Ishikawa (cell line): ENCODE results near the gene NR6A1.

Source experiments
- CEBPB ChIP-seq: IDR thresholded peaks from 2 replicates; pipeline ENCODE4 v1.6.1; 2012
- CREB1 ChIP-seq: IDR thresholded peaks from 2 replicates; pipeline ENCODE4 v1.6.1; 2012; ENCODE audit warnings: low read depth
- EGR1 ChIP-seq: IDR thresholded peaks from 2 replicates; pipeline ENCODE4 v1.6.1; 2012
- EP300 ChIP-seq: IDR thresholded peaks from 2 replicates; pipeline ENCODE4 v1.6.1; 2012; ENCODE audit warnings: borderline replicate concordance
- FOXM1 ChIP-seq: IDR thresholded peaks from 2 replicates; pipeline ENCODE4 v1.6.1; 2012; ENCODE audit warnings: low read depth, borderline replicate concordance
- MAX ChIP-seq: IDR thresholded peaks from 2 replicates; pipeline ENCODE4 v1.6.1; 2012
- NFIC ChIP-seq: IDR thresholded peaks from 2 replicates; pipeline ENCODE4 v1.6.1; 2012
- RAD21 ChIP-seq: IDR thresholded peaks from 2 replicates; pipeline ENCODE4 v1.6.1; 2012; ENCODE audit warnings: low read depth
- REST ChIP-seq: IDR thresholded peaks from 2 replicates; pipeline ENCODE4 v1.6.1; 2012; ENCODE audit warnings: low read depth, mild to moderate bottlenecking
- TAF1 ChIP-seq: IDR thresholded peaks from 2 replicates; pipeline ENCODE4 v1.6.1; 2012; ENCODE audit warnings: low read depth, mild to moderate bottlenecking
- TCF12 ChIP-seq: IDR thresholded peaks from 2 replicates; pipeline ENCODE4 v1.6.1; 2012; ENCODE audit warnings: low read depth
- TEAD4 ChIP-seq: IDR thresholded peaks from 2 replicates; pipeline ENCODE4 v1.6.1; 2012
- USF1 ChIP-seq: IDR thresholded peaks from 2 replicates; pipeline ENCODE4 v1.6.1; 2012
- YY1 ChIP-seq: IDR thresholded peaks from 2 replicates; pipeline ENCODE4 v1.6.1; 2012; ENCODE audit warnings: low read depth
- ZBTB7A ChIP-seq: IDR thresholded peaks from 2 replicates; pipeline ENCODE4 v1.6.1; 2012; ENCODE audit warnings: low read depth

Gene NR6A1

DNA sequence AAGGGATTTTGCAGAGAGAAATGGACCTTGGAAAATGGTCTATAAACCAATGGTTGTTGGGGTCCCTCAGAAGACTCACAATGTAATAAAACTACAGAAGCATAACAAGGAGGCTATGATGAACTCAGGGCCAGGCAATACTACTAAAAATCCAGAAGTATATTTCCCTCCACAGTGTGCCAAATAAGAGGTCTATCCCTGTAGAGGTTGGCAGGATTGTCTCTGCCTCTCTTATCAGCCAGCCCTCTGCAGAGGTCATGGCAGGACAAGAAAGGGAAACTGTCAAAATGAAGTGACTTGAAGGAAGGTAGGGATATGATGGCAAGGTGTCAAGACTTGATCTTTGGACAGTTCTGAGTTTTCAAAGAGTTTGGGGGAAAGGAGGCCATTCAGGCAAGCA, 148.2 kb downstream of the NR6A1 start:
- no peak for TF ChIP-seq CEBPB
- TF ChIP-seq CREB1: no peak
- TF ChIP-seq EP300: no peak
- TF ChIP-seq MAX: no peak
- TF ChIP-seq RAD21: no peak
- TF ChIP-seq NFIC: no peak
- TF ChIP-seq TAF1: no peak
- TF ChIP-seq REST: no peak
- TF ChIP-seq FOXM1: no peak
- TF ChIP-seq USF1: no peak
- no peak for TF ChIP-seq YY1
- TF ChIP-seq ZBTB7A: no peak

DNA sequence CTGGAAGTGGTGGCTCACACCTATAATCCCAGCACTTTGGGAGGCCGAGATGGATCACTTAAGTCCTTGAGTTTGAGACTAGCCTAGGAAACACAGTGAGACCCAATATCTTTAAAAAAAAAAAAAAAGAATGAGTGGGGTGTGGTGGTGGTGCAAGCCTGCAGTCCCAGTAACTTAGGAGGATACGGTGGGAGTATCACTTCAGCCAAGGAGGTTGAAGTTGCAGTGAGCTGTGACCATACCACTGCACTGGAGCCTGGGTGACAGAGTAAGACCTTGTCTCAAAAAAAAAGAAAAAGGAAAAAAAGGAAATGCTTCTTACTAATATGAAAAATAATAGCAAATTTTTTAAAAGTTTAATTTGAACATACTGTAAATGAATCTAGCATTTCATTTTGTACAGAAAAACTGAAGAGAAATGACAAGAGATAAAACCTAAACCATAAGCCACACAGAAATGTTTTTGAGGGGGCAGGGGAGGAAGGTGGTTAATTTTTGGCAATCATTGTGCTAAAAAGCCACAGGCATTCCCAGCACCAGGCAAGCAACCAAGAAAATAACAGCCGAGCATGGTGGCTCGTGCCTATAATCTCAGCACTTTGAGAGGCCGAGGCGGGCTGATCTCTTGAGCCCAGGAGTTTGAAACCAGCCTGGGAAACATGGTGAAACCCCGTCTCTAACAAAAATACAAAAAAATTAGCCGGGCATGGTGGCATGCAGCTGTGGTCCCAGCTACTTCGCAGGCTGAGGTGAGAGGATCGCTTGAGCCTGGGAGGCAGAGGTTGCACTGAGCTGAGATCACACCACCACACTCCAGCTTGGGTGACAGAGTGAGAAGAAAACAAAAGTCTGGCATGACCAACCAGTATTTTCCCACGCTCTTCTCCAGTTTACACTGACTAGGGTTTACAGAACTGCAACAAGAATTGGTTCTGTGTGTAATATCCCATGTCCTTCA, 149.5 kb downstream of the NR6A1 start:
- TF ChIP-seq TEAD4 (no peak), RAD21 (no peak), TAF1 (no peak), NFIC (no peak), CEBPB (no peak), USF1 (no peak)

- TF ChIP-seq TEAD4: no peak
- no peak for TF ChIP-seq NFIC
- no peak for TF ChIP-seq ZBTB7A
- TF ChIP-seq YY1: no peak
- no peak for TF ChIP-seq USF1
- no peak for TF ChIP-seq FOXM1
- no peak for TF ChIP-seq MAX
- TF ChIP-seq TCF12: no peak
- TF ChIP-seq RAD21: no peak
- TF ChIP-seq EP300: no peak
- TF ChIP-seq EGR1: no peak
- no peak for TF ChIP-seq CEBPB
Measured at GRCh38 chr9:124618476-124618875, 152.6 kb downstream of the NR6A1 start.

DNA sequence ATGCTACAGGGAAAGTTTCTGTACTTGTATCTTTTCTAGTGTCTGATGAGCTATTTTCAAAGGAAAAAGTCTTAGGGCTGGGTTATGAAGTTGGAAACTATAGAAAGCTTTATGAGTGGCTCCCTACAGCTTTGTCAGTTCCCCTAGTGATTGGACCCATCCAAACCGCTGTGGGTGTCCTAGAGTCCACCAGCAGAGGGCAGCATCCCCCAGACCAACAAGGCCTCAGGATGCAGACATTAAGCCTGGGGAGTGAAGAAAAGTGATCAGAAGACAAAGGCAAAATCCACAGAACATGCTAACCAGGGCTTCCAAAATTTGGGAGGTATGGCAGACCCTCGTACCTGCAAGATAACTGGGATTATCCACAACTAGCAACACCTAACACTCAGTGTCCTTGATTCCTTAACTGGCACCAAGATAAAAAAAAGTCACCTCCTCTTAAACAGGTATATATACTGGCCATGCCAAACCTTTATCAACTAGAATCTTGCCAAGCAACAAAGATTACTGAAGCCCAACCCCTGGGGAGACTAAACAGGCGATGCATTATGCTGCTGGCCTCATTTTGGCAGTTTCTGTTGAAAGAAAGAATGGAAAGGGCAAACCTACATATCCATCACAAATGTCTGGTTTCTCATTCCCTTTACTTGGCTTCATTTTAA, 153.5 kb downstream of the NR6A1 start:
- TF ChIP-seq RAD21 (peak; percentile 97), REST (no peak)

DNA sequence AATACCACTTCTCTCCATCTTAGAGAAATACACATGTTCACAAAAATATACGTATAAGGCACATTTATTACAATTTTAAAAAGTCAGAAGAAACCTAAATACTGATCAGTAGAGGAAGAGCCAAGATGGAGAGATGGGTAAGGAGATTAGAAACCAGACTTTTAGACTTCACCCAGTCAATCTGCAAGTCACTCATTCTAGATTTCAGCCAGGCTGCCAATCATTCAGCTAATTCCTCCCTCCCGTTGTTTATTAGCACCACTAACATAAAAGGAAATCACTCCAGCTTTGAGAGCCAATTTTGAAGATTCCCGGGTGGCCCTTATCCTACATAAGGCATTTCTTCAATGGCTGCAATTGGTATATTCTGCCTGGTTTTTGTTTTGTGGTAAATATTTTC, 154.2 kb downstream of the NR6A1 start:
- TF ChIP-seq REST (no peak), EGR1 (no peak), TEAD4 (no peak), CEBPB (no peak), EP300 (no peak), USF1 (no peak), CREB1 (no peak), TCF12 (no peak), ZBTB7A (no peak)
